ENCODE measurements around the gene GLP2R.

DNA sequence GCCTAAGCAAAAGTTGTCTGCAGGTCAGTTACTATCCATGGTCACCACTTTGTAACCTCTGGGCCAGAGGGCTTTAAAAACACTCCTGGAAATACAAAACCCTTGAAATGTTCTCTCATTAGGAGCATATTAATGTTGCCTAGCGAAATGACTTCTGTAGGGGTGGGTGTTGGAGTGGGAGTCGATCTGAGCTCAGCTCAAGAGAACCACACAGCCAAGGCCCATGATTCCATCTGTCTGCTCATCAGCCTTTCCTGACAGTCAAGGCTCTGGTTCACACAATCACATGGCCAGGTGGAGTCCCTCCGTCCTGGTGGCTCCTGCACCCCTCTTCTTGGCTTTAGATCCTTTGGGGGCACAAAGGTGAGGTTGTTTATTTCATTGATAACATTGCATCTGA is 52.6 kb downstream of the GLP2R start:
- no peak for TF ChIP-seq POLR2A (IDR thresholded peaks at IDR 0.05)
- TF ChIP-seq, protein P1, sequence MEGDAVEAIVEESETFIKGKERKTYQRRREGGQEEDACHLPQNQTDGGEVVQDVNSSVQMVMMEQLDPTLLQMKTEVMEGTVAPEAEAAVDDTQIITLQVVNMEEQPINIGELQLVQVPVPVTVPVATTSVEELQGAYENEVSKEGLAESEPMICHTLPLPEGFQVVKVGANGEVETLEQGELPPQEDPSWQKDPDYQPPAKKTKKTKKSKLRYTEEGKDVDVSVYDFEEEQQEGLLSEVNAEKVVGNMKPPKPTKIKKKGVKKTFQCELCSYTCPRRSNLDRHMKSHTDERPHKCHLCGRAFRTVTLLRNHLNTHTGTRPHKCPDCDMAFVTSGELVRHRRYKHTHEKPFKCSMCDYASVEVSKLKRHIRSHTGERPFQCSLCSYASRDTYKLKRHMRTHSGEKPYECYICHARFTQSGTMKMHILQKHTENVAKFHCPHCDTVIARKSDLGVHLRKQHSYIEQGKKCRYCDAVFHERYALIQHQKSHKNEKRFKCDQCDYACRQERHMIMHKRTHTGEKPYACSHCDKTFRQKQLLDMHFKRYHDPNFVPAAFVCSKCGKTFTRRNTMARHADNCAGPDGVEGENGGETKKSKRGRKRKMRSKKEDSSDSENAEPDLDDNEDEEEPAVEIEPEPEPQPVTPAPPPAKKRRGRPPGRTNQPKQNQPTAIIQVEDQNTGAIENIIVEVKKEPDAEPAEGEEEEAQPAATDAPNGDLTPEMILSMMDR (IDR thresholded peaks at IDR 0.05), result no peak
